ENCODE data around the gene FRMD4A.

GRCh38 chr10:13698217-13698616, 632.5 kb downstream of the FRMD4A start:
- TF ChIP-seq POLR2A (IDR thresholded peaks at IDR 0.05) (no peak), CTCF (IDR thresholded peaks at IDR 0.05) (no peak)

Data from heart left ventricle (tissue), 13 donors.